Measurements from ENCODE around the gene PREX1.

PREX1 gene

GRCh38 chr20:48772183-48772976, 55.4 kb downstream of the PREX1 start:
- Histone ChIP-seq H3K36me3 (ENCODE audit: control insufficient read depth, insufficient read depth, low read length) (peaks cover 3% of the 10 kb centered on the region), H3K4me3 (replicated peaks; ENCODE audit: low read depth, low read length) (no peak overlapping the region), H3K27me3 (replicated peaks; ENCODE audit: control insufficient read depth, insufficient read depth, low read length) (no peaks in the 10 kb centered on the region)
- DNase-seq (ENCODE audit: extremely low read depth, insufficient read length) = no peak
- TF ChIP-seq CTCF (IDR thresholded peaks at IDR 0.05; ENCODE audit: insufficient read depth, low read length, poor library complexity, severe bottlenecking) = no peak

GRCh38 chr20:48771542-48771941, 56.3 kb downstream of the PREX1 start:
- no peaks in the 10 kb centered on the region for H3K27me3 ChIP-seq (replicated peaks; ENCODE audit: control insufficient read depth, insufficient read depth, low read length)
- no peak overlapping the region for H3K4me3 ChIP-seq (replicated peaks; ENCODE audit: low read depth, low read length)
- no peak for TF ChIP-seq CTCF (IDR thresholded peaks at IDR 0.05; ENCODE audit: insufficient read depth, low read length, poor library complexity, severe bottlenecking)
- DNase-seq (ENCODE audit: extremely low read depth, insufficient read length) = no peak
- peaks cover 3% of the 10 kb centered on the region for H3K36me3 ChIP-seq (ENCODE audit: control insufficient read depth, insufficient read depth, low read length)

GRCh38 chr20:48770700-48771442, 56.9 kb downstream of the PREX1 start:
- DNase-seq (ENCODE audit: extremely low read depth, insufficient read length) = no peak
- H3K36me3 ChIP-seq (ENCODE audit: control insufficient read depth, insufficient read depth, low read length) = peaks cover 2% of the 10 kb centered on the region
- no peaks in the 10 kb centered on the region for H3K27me3 ChIP-seq (replicated peaks; ENCODE audit: control insufficient read depth, insufficient read depth, low read length)
- no peak overlapping the region for H3K4me3 ChIP-seq (replicated peaks; ENCODE audit: low read depth, low read length)
- TF ChIP-seq CTCF (IDR thresholded peaks at IDR 0.05; ENCODE audit: insufficient read depth, low read length, poor library complexity, severe bottlenecking) = no peak

GRCh38 chr20:48769069-48769983, 58.5 kb downstream of the PREX1 start:
- peak; percentile 51 for DNase-seq (ENCODE audit: extremely low read depth, insufficient read length)
- TF ChIP-seq CTCF (IDR thresholded peaks at IDR 0.05; ENCODE audit: insufficient read depth, low read length, poor library complexity, severe bottlenecking) = no peak
- no peaks in the 10 kb centered on the region for H3K27me3 ChIP-seq (replicated peaks; ENCODE audit: control insufficient read depth, insufficient read depth, low read length)
- H3K36me3 ChIP-seq (ENCODE audit: control insufficient read depth, insufficient read depth, low read length) = peaks cover 2% of the 10 kb centered on the region
- H3K4me3 ChIP-seq (replicated peaks; ENCODE audit: low read depth, low read length) = no peak overlapping the region
